ENCODE measurements around the gene SIMC1. TPM values are rescaled to one million over a fixed set of nuclear protein-coding genes. Genes with fewer than 3 reads are reported as not detected.

SIMC1 gene
- total RNA-seq: 3.1 and 3.3 TPM in 2 replicates

GRCh38 chr5:176237971-176238644 is at the start of gene SIMC1:
Gene SIMC1 (plus strand): TSS chr5:176238424. CDS start chr5:176238509, 85 bp downstream.

GRCh38 chr5:176361437-176362232 is 123.4 kb downstream of the SIMC1 start, which contains the start of gene KIAA1191:
Gene KIAA1191 (minus strand): TSS chr5:176361764. CDS start chr5:176359508, 2,256 bp downstream.

GRCh38 chr5:176365351-176366231 is 127.4 kb downstream of the SIMC1 start, which contains the start of gene ARL10:
Gene ARL10 (plus strand): TSS chr5:176365487. CDS start chr5:176365564, 77 bp downstream.

GRCh38 chr5:176388444-176389134 is 150.4 kb downstream of the SIMC1 start, which contains the start of the genes HIGD2A and NOP16:
Gene HIGD2A (plus strand): TSS chr5:176388751. CDS start chr5:176388820, 69 bp downstream.
Gene NOP16 (minus strand): TSS chr5:176388598. CDS start chr5:176388539, 59 bp downstream.

Other genes with a start within 250 kb of the SIMC1 start
- 116 and 128 TPM in 2 replicates for gene KIAA1191, start 123.3 kb downstream of the SIMC1 start, total RNA-seq
- gene ARL10, start 127.1 kb downstream of the SIMC1 start, total RNA-seq: 9.4 and 9.9 TPM in 2 replicates
- gene NOP16, start 150.2 kb downstream of the SIMC1 start, total RNA-seq: 9.6 and 26.1 TPM in 2 replicates
- 16.7 and 21.7 TPM in 2 replicates for gene HIGD2A, start 150.3 kb downstream of the SIMC1 start, total RNA-seq
- 95.0 and 155 TPM in 2 replicates for gene CLTB, start 178.1 kb downstream of the SIMC1 start, total RNA-seq
- 28.8 and 42.2 TPM in 2 replicates for gene FAF2, start 210.0 kb downstream of the SIMC1 start, total RNA-seq